Measurements from ENCODE around the gene PREB. TPM values are rescaled to one million over a fixed set of nuclear protein-coding genes. Genes with fewer than 3 reads are reported as not detected.

PREB gene
- total and polyA plus RNA-seq, 2 donors (not counting 3 experiments of a cell fraction or from before 2014, with no cell fraction given): 47.2 to 73.3 TPM

DNA sequence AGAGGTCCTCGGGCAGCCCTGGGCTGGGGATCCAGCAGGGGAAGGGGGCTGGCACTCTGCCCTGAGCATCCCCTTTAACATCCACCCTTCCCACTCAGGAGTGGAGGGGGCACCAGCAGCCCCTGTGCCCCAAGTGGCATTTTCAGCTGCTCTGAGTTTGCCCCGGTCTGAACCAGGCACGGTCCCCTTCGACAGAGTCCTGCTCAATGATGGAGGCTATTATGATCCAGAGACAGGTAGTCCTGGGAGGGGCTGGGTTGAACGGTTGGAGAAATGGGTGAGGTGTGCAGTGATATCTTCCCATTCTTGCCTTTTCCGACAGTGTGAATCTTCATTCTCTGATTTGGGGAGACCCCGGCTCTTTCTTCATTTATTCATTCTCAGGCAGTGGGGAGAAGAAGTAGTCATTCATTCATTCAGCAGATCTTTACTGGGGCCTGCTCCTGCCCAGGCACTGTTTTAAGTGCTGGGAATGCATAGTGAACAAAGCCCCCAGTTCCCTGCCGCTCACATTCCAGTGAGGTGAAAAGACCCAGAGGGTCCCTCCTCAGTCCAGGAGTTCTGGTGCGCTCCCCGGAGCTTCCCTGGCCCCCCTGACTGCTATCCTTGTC lies 49.3 kb downstream of the PREB start:
- Histone ChIP-seq H3K36me3 (ENCODE audit: control insufficient read depth in 2 of 2, extremely low read depth in 1 of 2, insufficient read depth in 2 of 2, low read length in 2 of 2) (no peaks in the 10 kb centered on the region), H3K27me3 (ENCODE audit: control insufficient read depth in 2 of 2, insufficient read depth in 2 of 2, low read length in 2 of 2) (no peaks in the 10 kb centered on the region), H3K9ac (replicated peaks; ENCODE audit: extremely low read depth, insufficient read depth, low read length) (no peak overlapping the region), H4K20me1 (replicated peaks; ENCODE audit: control insufficient read depth, extremely low read depth, insufficient read depth, low read length) (no peaks in the 10 kb centered on the region), H3K9me3 (replicated peaks; ENCODE audit: control insufficient read depth, insufficient read depth, low read length) (no peaks in the 10 kb centered on the region), H3K79me2 (ENCODE audit: control insufficient read depth, insufficient read depth, low read length) (no peaks in the 10 kb centered on the region), H3K4me1 (ENCODE audit: control insufficient read depth, extremely low read depth, insufficient read depth, low read length) (peaks cover 12% of the 10 kb centered on the region), H3K4me3 (replicated peaks in 1 of 3; ENCODE audit: insufficient read depth in 1 of 3, low read depth in 1 of 3, low read length in 3 of 3) (peak overlapping the region in 1 of 3 experiments; percentile 55), H2AFZ (ENCODE audit: low read depth, low read length) (no peak overlapping the region), H3K27ac (ENCODE audit: insufficient read depth, low read depth, low read length) (no peak overlapping the region), H3K9me1 (replicated peaks; ENCODE audit: control insufficient read depth, extremely low read depth, insufficient read depth, low read length) (no peaks in the 10 kb centered on the region), H3K4me2 (ENCODE audit: insufficient read depth, low read length) (peak overlapping the region; percentile 72)
- intact Hi-C loops (cut with micrococcal nuclease) (loop anchor here (1.0 to 5.0 kb wide), 2 partner anchors 14 to 238 kb away; partner anchors contain the start of genes DPYSL5 and OST4), dilution Hi-C loops (cut with MboI; ENCODE audit: extremely low pct_ligation_motif_present, low sequenced_read_pairs) (no loop called here)
- CTCF ChIA-PET: interaction anchor here (0.6 to 6.0 kb wide), 15 partner anchors 9 to 235 kb away, joined by 3 to 55 read pairs (median 4); partner anchors contain the start of genes AGBL5, OST4 and TRIM54
- FAIRE-seq: no peak
- POLR2A ChIA-PET: no interaction called here
- BruUV-seq (replicated peaks): no TSS peak
- TF ChIP-seq, protein P1, sequence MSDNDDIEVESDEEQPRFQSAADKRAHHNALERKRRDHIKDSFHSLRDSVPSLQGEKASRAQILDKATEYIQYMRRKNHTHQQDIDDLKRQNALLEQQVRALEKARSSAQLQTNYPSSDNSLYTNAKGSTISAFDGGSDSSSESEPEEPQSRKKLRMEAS (IDR thresholded peaks at IDR 0.05; ENCODE audit: insufficient read depth, insufficient read length): no peak
- TF ChIP-seq MYC (IDR thresholded peaks at IDR 0.05; ENCODE audit: low read depth, low read length): no peak
- DNase-seq (ENCODE audit: low read depth, low spot score): no peak

DNA sequence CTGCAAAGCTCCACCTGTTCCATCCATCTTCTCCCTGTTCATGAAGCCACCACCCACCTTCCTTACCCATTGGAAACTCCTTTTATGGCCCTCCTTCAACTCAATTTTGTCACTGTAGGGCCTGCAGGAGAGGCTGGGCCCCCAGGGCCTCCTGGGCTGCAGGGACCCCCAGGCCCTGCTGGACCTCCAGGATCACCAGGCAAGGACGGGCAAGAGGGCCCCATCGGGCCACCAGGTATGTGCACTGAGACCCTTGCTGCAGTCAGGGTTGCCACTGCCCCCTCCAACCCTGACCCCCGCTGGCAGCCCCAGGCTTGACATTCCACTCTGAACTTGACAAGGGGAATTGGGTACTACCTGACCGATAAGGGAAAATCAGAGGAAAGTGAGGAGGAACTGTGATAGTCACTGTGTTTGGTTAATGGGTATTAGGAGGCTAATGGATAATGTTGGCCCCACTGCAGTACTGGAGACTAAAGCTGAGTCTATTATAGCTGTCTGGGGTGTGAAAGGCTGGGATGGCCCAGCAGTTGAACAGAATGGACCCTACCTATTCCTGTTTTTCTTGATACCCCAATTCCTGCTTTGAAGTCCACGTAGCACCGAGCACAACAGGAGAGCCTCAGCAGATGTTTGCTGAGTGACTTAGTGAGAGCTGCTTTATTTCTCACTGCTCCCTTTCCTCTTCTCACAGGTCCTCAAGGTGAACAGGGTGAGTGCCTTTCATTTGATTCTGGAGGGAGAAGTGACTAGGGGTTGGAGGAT lies 50.0 kb downstream of the PREB start:
- H3K9me3 ChIP-seq (replicated peaks; ENCODE audit: control insufficient read depth, insufficient read depth, low read length): no peaks in the 10 kb centered on the region
- no peaks in the 10 kb centered on the region for H3K9me1 ChIP-seq (replicated peaks; ENCODE audit: control insufficient read depth, extremely low read depth, insufficient read depth, low read length)
- no peaks in the 10 kb centered on the region for H4K20me1 ChIP-seq (replicated peaks; ENCODE audit: control insufficient read depth, extremely low read depth, insufficient read depth, low read length)
- no peak for FAIRE-seq
- H2AFZ ChIP-seq (ENCODE audit: low read depth, low read length): no peak overlapping the region
- no peaks in the 10 kb centered on the region for H3K27me3 ChIP-seq (ENCODE audit: control insufficient read depth in 2 of 2, insufficient read depth in 2 of 2, low read length in 2 of 2)
- no peaks in the 10 kb centered on the region for H3K36me3 ChIP-seq (ENCODE audit: control insufficient read depth in 2 of 2, extremely low read depth in 1 of 2, insufficient read depth in 2 of 2, low read length in 2 of 2)
- POLR2A ChIA-PET: no interaction called here
- H3K27ac ChIP-seq (ENCODE audit: insufficient read depth, low read depth, low read length): no peak overlapping the region
- intact Hi-C loops (cut with micrococcal nuclease) (loop anchor here (1.0 to 5.0 kb wide), 2 partner anchors 13 to 237 kb away; partner anchors contain the start of genes DPYSL5 and OST4), dilution Hi-C loops (cut with MboI; ENCODE audit: extremely low pct_ligation_motif_present, low sequenced_read_pairs) (no loop called here)
- no peak overlapping the region for H3K4me2 ChIP-seq (ENCODE audit: insufficient read depth, low read length)
- no TSS peak for BruUV-seq (replicated peaks)
- H3K9ac ChIP-seq (replicated peaks; ENCODE audit: extremely low read depth, insufficient read depth, low read length): no peak overlapping the region
- TF ChIP-seq EZH2 (IDR thresholded peaks at IDR 0.05; ENCODE audit: borderline replicate concordance, low read depth, low read length, severe bottlenecking) (no peak), POLR2A (IDR thresholded peaks at IDR 0.05; ENCODE audit: low read depth, low read length) (no peak), POLR2AphosphoS5 (IDR thresholded peaks at IDR 0.05; ENCODE audit: insufficient read depth, low read depth, low read length) (no peak), CTCF (IDR thresholded peaks at IDR 0.05; ENCODE audit: extremely low read depth in 1 of 2, insufficient read depth in 1 of 2, low read depth in 1 of 2, low read length in 2 of 2) (no peak), MYC (IDR thresholded peaks at IDR 0.05; ENCODE audit: low read depth, low read length) (no peak), FOS (IDR thresholded peaks at IDR 0.05; ENCODE audit: borderline replicate concordance, insufficient read depth, low read length) (no peak), JUN (IDR thresholded peaks at IDR 0.05; ENCODE audit: borderline replicate concordance, insufficient read depth, insufficient read length, low read depth) (no peak), GATA2 (IDR thresholded peaks at IDR 0.05; ENCODE audit: insufficient read depth, insufficient read length, low read depth, low read length) (no peak)
- TF ChIP-seq, protein P1 (IDR thresholded peaks at IDR 0.05; ENCODE audit: insufficient read depth, insufficient read length): no peak
- DNase-seq (ENCODE audit: low read depth, low spot score): no peak
- CTCF ChIA-PET: interaction anchor here (1.2 to 6.0 kb wide), 7 partner anchors 10 to 198 kb away, joined by 3 to 55 read pairs (median 4); partner anchors contain the start of genes AGBL5, OST4 and TRIM54
- no peak overlapping the region for H3K4me3 ChIP-seq (replicated peaks in 1 of 3; ENCODE audit: insufficient read depth in 1 of 3, low read depth in 1 of 3, low read length in 3 of 3)
- no peaks in the 10 kb centered on the region for H3K79me2 ChIP-seq (ENCODE audit: control insufficient read depth, insufficient read depth, low read length)
- H3K4me1 ChIP-seq (ENCODE audit: control insufficient read depth, extremely low read depth, insufficient read depth, low read length): peaks cover 12% of the 10 kb centered on the region
